Activated naive CD4-positive, alpha-beta T cell treated with anti-CD3 and anti-CD28 coated beads, Interleukin-2, amount 10 ng/mL, durations not matched to agents 7 days and 5 days (primary cell): ENCODE results near the gene CHCHD10.
A peak's percentile ranks its signal among the peaks of the same experiment; 100 is the strongest.
"Not testable (repeated sequence)": the region's sequence is repeated elsewhere in the genome, so short reads cannot be mapped to it uniquely, and the experiment has no call there.

Experiments
- CTCF ChIA-PET: fragments of 350-600 bp; sonication (Branson Sonifier 250); formaldehyde crosslinking; loops from one replicate; lab custom pipeline; 2021; ENCODE audit warnings: antibody characterized with exemption; lab: Charles Lee
- DNase-seq: peaks from one replicate; pipeline ENCODE4 v3.0.0-alpha.2; 2020
- H3K27ac Mint-ChIP-seq: one replicate; pipeline ENCODE4 v1.8.0; 2021; ENCODE audit warnings: mild to moderate bottlenecking, moderate library complexity, mixed read lengths
- H3K27me3 Mint-ChIP-seq: one replicate; pipeline ENCODE4 v1.8.0; 2021; ENCODE audit warnings: mild to moderate bottlenecking, mixed read lengths
- H3K36me3 Mint-ChIP-seq: one replicate; pipeline ENCODE4 v1.8.0; 2021; ENCODE audit warnings: mixed read lengths
- H3K4me1 Mint-ChIP-seq: one replicate; pipeline ENCODE4 v1.8.0; 2021; ENCODE audit warnings: mixed read lengths
- H3K4me3 Mint-ChIP-seq: one replicate; pipeline ENCODE4 v1.8.0; 2021; ENCODE audit warnings: mild to moderate bottlenecking, moderate library complexity, mixed read lengths
- H3K9me3 Mint-ChIP-seq: one replicate; pipeline ENCODE4 v1.8.0; 2021; ENCODE audit warnings: mixed read lengths

CHCHD10 gene

GRCh38 chr22:23742505-23743264, 25.1 kb downstream of the CHCHD10 start:
- H3K27me3 Mint-ChIP-seq = no peaks in the 10 kb centered on the region
- peaks cover 22% of the 10 kb centered on the region for H3K36me3 Mint-ChIP-seq
- CTCF ChIA-PET = no interaction called here
- H3K9me3 Mint-ChIP-seq = peaks cover 17% of the 10 kb centered on the region
- no peak for DNase-seq
- H3K4me1 Mint-ChIP-seq = peaks cover 3% of the 10 kb centered on the region
- H3K27ac Mint-ChIP-seq = no peak overlapping the region
- H3K4me3 Mint-ChIP-seq = no peak overlapping the region

DNA sequence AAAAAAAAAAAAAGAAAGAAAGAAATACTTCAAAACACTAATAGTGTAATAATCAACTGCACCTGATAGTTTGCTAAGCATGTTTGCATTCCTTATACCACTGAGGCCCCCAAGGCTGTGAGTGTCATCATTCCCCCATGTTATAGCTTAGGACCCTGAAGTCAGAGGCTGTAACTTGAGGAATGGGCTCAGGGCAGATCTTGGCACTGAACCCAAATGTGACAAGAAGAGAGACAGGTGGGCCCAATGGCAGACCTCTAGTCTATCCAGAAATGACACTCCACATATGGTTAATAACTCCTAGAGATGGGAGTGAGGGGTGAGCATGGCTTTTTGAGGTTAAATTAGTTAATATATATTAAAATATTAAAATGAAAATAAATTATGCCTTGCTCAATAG, 30.1 kb downstream of the CHCHD10 start:
- CTCF ChIA-PET = no interaction called here
- H3K4me1 Mint-ChIP-seq = no peaks in the 10 kb centered on the region
- no peaks in the 10 kb centered on the region for H3K9me3 Mint-ChIP-seq
- DNase-seq = no peak
- peaks cover 13% of the 10 kb centered on the region for H3K27me3 Mint-ChIP-seq
- H3K4me3 Mint-ChIP-seq = no peak overlapping the region
- no peak overlapping the region for H3K27ac Mint-ChIP-seq
- peaks cover 2% of the 10 kb centered on the region for H3K36me3 Mint-ChIP-seq

DNA sequence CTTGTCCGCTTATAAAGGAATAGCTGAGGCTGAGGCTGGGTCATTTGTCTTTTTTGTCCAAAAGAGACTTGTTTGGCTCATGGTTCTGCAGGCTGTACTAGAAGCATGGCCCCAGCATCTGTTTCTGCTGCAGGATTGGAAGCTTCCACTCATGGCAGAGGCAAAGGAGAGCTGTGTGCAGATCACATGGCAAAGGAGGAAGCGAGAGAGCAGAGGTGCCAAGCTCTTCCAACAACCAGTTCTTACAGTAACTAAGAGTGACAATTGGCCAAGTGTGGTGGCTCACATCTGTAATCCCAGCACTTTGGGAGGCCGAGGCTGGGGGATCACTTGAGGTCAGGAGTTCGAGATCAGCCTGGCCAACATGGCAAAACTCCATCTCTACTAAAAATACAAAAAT, 39.7 kb downstream of the CHCHD10 start:
- not testable (repeated sequence) for H3K27ac Mint-ChIP-seq, H3K9me3 Mint-ChIP-seq, DNase-seq, H3K36me3 Mint-ChIP-seq, H3K4me1 Mint-ChIP-seq, H3K4me3 Mint-ChIP-seq
- CTCF ChIA-PET = interaction anchor here (0.6 kb wide), 1 partner anchor 10 kb away, joined by 3 read pairs; no protein-coding TSS in a partner anchor
- H3K27me3 Mint-ChIP-seq = peaks cover 33% of the 10 kb centered on the region

GRCh38 chr22:23722724-23723123, 45.0 kb downstream of the CHCHD10 start:
- no peak for DNase-seq
- peaks cover 3% of the 10 kb centered on the region for H3K4me1 Mint-ChIP-seq
- H3K36me3 Mint-ChIP-seq = no peaks in the 10 kb centered on the region
- H3K27ac Mint-ChIP-seq = no peak overlapping the region
- CTCF ChIA-PET = interaction anchor here (0.6 to 1.3 kb wide), 2 partner anchors 10 to 16 kb away, joined by 3 read pairs; no protein-coding TSS in a partner anchor
- H3K4me3 Mint-ChIP-seq = no peak overlapping the region
- H3K27me3 Mint-ChIP-seq = peaks cover 22% of the 10 kb centered on the region
- no peaks in the 10 kb centered on the region for H3K9me3 Mint-ChIP-seq

- Mint-ChIP-seq H3K27me3 (peaks cover 21% of the 10 kb centered on the region), H3K4me1 (peaks cover 7% of the 10 kb centered on the region), H3K27ac (no peak overlapping the region), H3K36me3 (no peaks in the 10 kb centered on the region), H3K9me3 (no peaks in the 10 kb centered on the region), H3K4me3 (no peak overlapping the region)
- no peak for DNase-seq
- CTCF ChIA-PET = interaction anchor here (0.6 to 1.3 kb wide), 3 partner anchors 10 to 27 kb away, joined by 3 read pairs; no protein-coding TSS in a partner anchor
These were observed 45.6 kb downstream of the CHCHD10 start for GRCh38 chr22:23722160-23722559.

DNA sequence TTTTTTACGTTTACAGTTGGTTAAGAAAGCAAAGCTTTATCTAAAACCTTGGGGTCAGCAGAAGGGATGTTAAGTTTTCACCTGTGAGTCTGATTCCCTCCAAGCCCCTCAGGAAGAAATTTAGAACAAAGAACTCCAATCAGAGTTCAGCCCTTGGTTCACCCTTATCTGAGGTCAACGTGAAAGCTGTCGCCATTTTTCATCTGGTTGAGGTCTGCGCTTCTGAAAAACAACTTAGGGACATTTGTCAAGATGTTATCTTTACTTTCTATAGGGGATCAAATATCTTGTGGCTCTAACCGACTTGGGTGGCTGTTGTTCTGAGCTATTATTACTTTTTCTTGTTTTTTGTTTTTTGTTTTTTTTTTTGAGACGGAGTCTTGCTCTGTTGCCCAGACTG, 46.9 kb downstream of the CHCHD10 start:
- CTCF ChIA-PET = interaction anchor here (0.9 kb wide), 1 partner anchor 48 kb away, joined by 3 read pairs; no protein-coding TSS in a partner anchor
- H3K27ac Mint-ChIP-seq = no peak overlapping the region
- no peak overlapping the region for H3K4me3 Mint-ChIP-seq
- H3K9me3 Mint-ChIP-seq = no peaks in the 10 kb centered on the region
- H3K36me3 Mint-ChIP-seq = peaks cover 2% of the 10 kb centered on the region
- H3K4me1 Mint-ChIP-seq = peaks cover 13% of the 10 kb centered on the region
- H3K27me3 Mint-ChIP-seq = peaks cover 22% of the 10 kb centered on the region
- no peak for DNase-seq

GRCh38 chr22:23718371-23719165, 49.2 kb downstream of the CHCHD10 start:
- H3K9me3 Mint-ChIP-seq = no peaks in the 10 kb centered on the region
- CTCF ChIA-PET = interaction anchor here (0.7 kb wide), 1 partner anchor 18 kb away, joined by 3 read pairs; no protein-coding TSS in a partner anchor

DNA sequence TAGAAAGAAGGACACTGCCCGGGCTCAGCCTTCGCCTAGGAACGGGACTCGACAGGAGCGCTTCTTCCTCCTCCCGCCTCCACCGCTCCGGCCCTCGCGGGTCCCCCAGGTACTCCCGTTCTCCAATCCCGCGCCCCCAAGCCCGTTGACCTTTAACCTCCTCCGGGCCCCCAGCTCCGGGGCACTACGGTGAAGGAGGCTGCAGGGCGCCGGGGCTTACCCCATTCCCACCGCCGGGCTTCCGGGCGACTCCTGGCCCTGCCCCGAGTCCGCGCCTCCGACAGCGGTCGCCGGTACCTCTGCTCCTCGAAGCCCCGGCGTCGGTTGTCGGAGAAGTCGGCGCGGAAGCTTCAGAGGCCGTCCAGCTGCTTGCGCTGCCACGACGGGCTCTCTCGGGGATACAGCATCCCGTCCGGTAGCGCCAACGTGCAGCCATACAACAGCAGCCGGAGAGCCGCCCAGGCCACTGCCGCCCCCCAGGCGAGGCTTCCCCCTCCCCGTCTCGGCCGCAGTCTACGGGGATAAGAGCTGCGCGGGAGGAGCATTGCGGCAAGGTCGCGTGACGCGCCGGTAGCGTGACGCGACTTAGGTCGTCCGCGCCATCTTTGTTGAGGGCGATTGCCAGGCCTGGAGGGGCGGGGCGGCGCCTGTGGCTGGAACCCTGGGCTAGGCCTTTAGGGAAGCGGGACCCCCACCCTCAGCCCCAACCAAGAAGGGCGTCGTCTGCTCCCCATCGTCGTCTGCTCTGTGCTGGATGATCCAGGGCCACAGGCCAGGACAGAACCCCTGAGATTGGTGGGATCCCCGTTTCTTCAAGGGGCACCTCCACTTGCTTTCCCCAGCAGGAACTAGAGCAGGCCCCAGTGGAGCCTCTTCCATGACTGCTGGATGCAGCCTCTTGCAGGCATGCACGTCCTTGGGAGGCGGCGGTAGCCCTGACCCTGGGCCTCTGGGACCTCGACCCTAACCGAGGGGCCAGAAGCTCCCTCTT, 50.7 kb downstream of the CHCHD10 start:
- peak; percentile 90 for DNase-seq
- peaks cover 20% of the 10 kb centered on the region for H3K36me3 Mint-ChIP-seq
- CTCF ChIA-PET = interaction anchor here (0.7 to 1.0 kb wide), 2 partner anchors 11 to 49 kb away, joined by 3 read pairs; no protein-coding TSS in a partner anchor
- peaks cover 6% of the 10 kb centered on the region for H3K27me3 Mint-ChIP-seq
- no peaks in the 10 kb centered on the region for H3K9me3 Mint-ChIP-seq
- peak overlapping the region; percentile 75 for H3K4me3 Mint-ChIP-seq
- H3K27ac Mint-ChIP-seq = peak overlapping the region; percentile 86
- H3K4me1 Mint-ChIP-seq = peaks cover 23% of the 10 kb centered on the region

More at GRCh38 chr22:23718371-23719165, 49.2 kb downstream of the CHCHD10 start:
- Mint-ChIP-seq H3K27me3 (peaks cover 11% of the 10 kb centered on the region), H3K36me3 (peaks cover 15% of the 10 kb centered on the region), H3K4me1 (peaks cover 23% of the 10 kb centered on the region), H3K27ac (peak overlapping the region; percentile 46), H3K4me3 (peak overlapping the region; percentile 32)
- no peak for DNase-seq
